Stimulated activated CD4-positive, alpha-beta T cell treated with anti-CD3 and anti-CD28 coated beads, Interleukin-15, amount 100 ng/mL, for 48 hours (primary cell): ENCODE data around the gene KCNK7.

Experiments used
- DNase-seq, 2 donors: peaks; one replicate each; pipeline ENCODE4 v3.0.0-alpha.2; 2020; ENCODE audit warnings: low read depth in 2 of 2

KCNK7 gene

DNA sequence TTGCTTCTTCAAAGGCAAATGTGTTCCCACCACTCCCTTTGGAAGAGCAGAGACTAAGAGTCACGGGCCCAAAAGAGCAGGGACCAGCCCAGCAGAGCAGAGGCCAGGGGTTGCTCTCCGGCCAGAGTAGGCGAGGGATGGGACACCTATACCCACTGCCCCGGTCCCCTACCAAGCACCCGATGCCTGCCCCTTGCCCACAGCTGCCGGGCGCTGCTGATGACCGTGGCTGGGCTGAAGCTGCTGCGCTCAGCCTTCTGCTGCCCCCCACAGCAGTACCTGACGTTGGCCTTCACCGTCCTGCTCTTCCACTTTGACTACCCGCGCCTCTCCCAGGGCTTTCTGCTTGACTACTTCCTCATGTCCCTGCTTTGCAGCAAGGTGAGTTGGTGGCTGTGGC, 31.6 kb upstream of the KCNK7 start:
- DNase-seq: no peak

DNA sequence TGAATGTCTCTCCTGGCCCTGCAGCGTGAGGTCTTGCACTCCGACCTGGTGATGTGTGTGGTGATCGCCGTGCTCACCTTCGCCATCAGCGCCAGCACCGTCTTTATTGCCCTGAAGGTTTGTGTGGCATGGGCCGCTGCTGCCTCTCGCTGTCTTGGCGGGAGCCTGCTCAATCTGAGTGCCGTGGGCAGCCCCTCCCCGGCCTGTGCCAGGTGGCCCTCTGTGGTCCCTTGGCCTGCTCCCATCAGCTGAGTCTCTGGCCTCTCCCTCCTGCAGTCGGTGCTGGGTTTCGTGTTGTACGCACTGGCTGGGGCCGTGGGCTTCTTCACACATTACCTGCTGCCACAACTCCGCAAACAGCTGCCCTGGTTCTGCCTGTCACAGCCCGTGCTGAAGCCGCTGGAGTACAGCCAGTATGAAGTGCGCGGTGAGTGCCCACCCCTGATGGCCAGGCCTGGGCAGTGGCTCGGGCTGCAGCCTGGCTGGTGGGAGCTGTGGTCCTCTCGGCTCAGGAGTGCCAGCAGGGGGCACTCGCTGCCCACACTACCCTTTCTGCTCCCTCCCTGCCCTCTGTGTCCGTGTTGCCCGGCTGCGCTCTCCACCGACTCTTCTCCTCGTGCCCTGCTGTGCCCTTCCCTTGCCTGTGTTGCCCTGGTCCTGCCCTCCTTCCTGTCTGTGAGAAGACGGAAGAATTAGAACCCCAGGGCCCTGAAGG, 30.2 kb upstream of the KCNK7 start:
- peak in 1 of 2 donors; percentile 32 for DNase-seq

- no peak for DNase-seq
These were observed 29.5 kb upstream of the KCNK7 start for GRCh38 chr11:65624931-65625627.

- DNase-seq: no peak
These were observed 28.4 kb upstream of the KCNK7 start for GRCh38 chr11:65623852-65624616.

DNA sequence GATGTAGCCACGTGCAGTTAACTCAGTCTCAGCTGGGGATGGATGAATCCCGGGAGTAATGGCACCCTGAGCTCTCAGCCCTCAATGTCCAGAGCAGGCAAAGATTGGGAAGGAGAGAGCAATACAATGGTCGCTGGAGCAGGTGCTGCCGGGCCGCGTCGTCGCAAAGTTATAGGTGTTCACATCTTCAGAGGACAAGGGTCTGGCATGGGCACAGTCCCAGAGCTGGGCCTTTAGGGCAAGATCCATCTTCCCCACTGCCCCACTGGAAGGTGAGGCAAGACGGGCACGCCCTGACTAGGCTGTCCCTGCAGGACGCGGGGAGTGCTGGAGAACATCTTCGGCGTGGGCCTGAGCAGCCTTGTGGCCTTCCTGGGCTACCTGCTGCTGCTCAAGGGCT, 27.6 kb upstream of the KCNK7 start:
- no peak for DNase-seq

DNA sequence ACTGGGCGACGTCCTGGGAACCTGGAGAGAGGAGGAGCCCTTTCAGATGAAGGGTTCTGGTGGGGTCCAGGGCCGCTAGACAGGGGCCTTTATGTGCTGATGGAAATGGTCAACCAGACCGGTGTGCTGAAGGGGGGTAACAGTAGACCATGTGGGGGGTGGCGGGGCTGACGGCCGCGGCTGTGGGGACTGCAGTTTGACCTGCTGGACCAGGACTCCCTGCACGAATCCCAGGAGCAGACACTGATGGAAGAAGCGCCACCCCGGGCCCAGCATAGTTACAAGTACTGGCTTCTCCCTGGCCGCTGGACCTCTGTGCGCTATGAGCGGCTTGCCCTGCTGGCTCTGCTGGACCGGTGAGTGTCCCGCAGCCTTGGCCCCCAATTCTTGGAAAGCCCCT, 26.4 kb upstream of the KCNK7 start:
- DNase-seq: no peak

DNA sequence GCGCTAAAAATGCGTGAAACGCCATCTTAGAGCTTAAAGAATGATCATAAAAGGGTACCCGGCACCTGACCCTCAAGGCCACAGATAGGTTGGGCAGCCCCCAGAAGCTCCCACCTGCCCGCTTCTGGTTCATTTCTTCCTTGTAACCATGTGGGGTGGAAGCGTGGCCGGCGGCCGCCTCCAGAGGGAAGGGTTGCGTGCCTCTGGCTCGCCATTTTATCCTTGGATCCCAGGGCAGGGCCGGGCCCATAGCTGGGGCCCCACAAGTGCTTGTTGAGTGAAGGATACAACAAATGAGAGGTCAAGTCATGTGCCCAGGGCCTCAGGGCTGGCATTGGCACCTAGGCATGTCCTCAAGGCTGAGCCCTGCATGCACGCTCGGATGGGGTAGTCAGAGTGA, 25.9 kb upstream of the KCNK7 start:
- DNase-seq: no peak

DNA sequence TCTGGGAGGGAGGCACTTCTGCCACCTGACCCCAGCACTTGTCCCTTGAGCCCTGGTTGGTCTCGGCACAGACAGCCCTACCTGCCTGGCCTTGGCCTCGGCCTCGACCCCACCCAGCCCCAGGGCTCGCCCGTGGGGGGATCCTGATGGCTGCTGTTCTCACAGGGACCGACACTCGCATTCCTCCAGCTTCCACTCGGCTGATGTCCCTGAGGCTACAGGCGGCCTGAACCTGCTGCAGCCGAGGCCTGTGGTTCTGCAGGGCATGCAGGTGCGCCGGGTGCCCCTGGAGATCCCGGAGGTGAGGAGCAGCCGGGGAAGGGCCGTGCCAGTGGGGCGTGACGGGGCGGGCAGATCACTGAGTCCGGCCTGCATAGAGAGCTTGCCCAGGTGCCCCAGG, 25.1 kb upstream of the KCNK7 start:
- DNase-seq: no peak

GRCh38 chr11:65619281-65619928, 23.8 kb upstream of the KCNK7 start:
- DNase-seq: no peak

- no peak for DNase-seq
These were observed 23.2 kb upstream of the KCNK7 start for GRCh38 chr11:65618763-65619162.

DNA sequence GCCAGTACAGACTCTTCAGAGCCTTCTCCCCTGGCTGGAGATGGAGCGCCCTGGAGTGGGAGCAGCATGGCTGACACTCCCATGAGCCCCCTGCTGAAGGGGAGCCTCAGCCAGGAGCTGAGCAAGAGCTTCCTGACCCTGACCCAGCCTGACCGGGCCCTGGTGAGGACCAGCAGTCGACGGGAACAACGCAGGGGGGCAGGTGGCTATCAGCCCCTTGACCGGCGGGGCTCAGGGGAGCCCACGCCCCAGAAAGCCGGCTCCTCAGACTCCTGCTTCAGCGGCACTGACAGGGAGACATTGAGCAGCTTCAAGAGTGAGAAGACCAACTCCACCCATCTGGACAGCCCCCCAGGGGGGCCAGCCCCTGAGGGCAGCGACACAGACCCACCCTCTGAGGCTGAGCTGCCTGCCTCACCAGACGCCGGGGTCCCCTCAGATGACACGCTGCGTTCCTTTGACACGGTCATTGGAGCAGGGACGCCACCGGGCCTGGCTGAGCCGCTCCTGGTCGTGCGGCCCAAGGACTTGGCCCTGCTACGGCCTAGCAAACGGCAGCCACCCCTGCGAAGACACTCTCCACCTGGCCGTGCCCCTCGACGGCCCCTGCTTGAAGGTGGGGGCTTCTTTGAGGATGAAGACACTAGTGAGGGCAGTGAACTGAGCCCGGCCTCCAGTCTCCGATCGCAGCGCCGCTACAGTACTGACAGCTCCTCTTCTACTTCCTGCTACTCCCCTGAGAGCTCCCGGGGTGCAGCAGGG, 22.6 kb upstream of the KCNK7 start:
- DNase-seq: no peak

DNA sequence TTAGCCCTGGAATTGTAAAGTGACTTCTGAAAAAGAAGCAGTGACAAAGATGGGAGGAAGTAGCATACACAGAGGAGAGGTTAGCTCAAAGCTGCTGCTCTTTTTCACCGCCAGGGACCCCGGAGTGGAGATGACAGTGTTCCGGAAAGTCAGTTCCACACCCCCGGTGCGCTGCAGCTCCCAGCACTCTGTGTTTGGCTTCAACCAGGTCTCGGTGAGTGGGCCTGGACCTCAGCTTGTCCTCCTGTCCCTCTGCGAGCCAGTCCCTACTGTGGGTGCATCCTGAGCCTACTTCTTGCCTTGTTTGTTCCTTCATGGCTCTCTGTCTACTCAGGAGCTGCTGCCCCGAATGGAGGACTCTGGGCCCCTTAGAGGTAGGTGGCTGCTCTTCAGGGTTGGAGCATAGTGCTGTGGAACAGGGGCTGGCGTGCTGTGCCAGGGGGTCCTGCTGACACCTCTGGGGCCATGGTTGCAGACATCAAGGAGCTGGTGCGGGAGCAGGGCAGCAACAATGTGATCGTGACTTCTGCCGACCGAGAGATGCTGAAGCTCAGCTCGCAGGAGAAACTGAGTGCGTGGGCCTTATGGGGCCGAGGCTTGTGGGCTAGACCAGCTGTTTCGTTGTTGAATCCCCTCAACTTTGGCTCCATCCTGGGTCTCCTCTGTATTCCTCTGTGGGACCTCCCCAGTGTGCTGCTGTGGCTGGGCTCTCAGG, 21.7 kb upstream of the KCNK7 start:
- DNase-seq: no peak

- no peak for DNase-seq
These were observed 21.0 kb upstream of the KCNK7 start for GRCh38 chr11:65616575-65617001.

- peak in 1 of 2 donors; percentile 43 for DNase-seq
These were observed 20.5 kb upstream of the KCNK7 start for GRCh38 chr11:65615950-65616574.

DNA sequence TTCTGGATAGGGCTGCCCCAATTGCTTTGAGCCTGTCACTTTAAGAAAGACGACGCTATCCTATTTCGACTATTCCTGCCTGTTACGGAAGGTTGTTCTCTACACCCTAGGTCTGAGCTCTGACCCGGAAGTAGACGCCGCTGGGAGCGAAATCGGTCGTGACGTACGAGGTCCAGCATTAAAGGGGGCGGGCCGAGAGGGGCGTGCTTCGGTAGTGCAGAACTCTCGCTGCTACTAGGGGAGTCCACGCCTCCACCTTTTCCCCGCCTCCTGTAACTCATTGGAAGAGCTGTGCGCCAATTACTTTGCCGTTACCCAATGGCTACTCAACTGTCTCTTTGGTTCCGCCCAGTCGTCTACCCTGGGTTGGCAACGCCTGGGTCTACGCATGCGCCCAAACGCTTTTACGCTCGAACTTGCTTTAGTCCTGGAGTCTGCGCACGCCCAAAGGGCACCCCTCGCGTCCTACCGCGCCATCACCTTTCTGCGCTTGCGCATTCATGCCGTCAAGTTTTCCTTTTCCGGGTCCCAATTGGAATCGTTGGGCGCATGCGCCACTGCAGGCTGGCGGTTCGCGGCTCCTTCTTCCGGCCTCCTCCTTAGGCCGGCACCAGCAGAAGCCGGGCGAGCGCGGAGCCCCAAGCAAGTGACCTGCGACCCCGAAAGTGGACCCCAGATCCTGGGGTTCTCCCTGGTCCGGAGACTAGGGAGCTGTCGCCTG, 19.8 kb upstream of the KCNK7 start, which contains the start of gene PCNX3:
PCNX3 (plus strand) TSS at position 548 of the 721 bp plus-strand sequence. CDS start 536 bp downstream, outside the sequence.
- DNase-seq: peak; percentile 100

DNA sequence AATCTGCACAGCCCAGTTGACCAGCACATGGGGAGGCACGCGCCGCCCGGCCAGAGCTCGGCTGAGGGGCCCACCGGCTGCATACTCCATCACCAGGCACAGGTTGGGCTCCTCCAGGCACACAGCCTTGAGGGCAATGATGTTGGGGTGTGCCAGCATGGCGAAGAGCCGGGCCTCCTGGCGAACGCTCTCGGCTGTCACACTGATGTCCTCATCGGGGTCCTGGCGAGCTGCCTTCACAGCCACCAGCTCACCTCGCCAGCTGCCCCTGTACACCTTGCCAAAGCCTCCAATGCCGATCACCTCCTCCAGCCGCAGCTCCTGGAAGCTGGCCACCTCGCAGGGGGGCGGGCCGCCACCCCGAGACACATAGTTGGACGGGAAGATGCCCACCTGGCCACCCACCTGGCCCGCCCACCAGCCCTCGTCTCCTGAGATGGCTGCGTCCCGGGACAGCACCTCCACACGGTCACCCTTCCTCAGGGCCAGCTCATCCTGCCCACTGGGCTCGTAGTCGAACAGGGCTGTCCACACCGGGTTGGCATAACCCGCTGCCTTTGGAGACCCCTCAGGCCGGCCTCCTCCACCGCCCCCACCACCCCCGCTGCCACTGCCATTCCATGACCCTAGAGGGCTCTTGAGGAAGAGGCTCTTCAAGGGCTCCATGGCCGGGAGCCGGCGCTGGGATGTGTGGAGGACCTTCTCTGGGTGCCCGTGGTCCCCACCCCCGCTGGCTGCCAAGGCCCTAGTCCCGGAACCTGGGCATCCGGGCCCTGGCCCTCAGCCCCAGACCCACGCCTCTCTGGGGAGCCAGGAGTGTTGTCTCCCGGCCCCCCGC, 17.7 kb upstream of the KCNK7 start:
- DNase-seq: no peak

DNA sequence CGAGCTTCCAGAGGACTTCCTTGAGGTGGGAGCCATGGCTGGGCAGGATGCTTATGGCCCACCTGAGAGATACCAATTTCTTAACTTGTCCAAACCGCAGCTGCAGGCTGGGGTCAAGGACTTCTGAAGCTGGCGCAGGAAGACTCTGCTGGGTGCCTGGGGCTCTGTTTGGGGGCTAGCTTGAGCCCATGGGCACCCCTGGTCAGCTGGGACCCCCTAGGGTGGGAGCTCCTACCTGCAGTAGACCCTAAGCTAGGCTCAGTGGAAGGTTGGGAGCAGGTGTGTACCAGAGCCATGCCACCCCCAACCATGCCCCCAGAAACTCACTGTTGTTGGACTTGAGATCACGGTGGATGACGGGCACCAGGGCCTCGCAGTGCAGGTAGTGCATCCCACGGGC, 17.1 kb upstream of the KCNK7 start:
- no peak for DNase-seq

DNA sequence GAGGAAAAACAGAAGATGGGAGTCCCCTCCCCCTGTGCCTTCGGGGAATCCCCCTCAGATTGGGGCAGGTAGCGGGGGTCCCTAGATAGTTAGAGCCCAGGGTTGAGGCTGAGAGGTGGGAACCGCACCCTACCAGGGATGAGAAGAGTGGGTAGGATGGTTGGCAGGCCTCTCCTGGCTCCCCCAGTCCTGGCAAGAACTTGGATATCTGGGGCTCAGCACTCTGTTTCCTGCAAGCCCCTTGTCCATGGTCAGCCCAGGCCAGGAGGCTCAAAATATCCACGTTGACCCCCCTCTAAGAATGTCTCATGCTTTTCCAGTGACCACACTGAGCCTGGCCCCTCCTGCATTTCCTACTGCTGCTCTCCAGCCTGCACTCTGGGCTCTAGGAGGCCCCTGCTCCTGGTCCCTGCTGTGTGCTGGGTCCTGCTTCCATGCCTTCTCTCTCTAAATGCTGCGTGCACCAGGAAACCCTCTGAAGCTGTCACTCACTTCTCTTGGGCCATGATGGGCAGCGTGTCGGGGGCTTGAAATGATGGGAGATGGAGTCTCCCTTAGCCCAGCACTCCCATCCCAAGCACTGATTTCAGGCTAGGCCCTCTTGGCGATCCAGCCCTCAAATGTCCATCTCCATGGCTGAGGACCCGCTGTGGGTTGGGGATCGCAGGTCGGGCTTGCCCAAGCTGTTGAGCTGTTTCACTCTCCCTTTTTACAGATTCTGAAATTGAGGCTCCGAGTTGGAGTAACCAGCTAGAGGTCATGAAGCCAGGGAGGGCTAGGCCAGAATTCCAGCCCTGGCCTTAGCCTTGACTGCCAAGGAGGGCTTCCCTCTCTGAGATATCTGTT, 16.4 kb upstream of the KCNK7 start:
- DNase-seq: no peak
